Liver (tissue), 9 donors: ENCODE results near the gene ADRA2A. TPM values are rescaled to one million over a fixed set of nuclear protein-coding genes. Genes with fewer than 3 reads are reported as not detected.
A peak's percentile ranks its signal among the peaks of the same experiment; 100 is the strongest.

Source experiments
- DNase-seq: peaks from one replicate; pipeline ENCODE4 v3.0.0-alpha.2; 2017; ENCODE audit warnings: low spot score
- H3K27ac ChIP-seq, 2 donors: one replicate each; pipeline ENCODE4 v1.7.0; 2013; ENCODE audit warnings: inconsistent platforms in 2 of 2, low read length in 2 of 2, control low read depth in 1 of 2, low read depth in 1 of 2, mild to moderate bottlenecking in 1 of 2
- H3K27me3 ChIP-seq, 4 donors: one replicate each; pipeline versions ENCODE4 v1.6.1 to v1.7.0; 2013; ENCODE audit warnings: low read length in 3 of 4, inconsistent platforms in 1 of 4, mild to moderate bottlenecking in 1 of 4, moderate library complexity in 1 of 4; ENCODE audit not compliant: control insufficient read depth in 4 of 4, insufficient read depth in 4 of 4
- H3K36me3 ChIP-seq, 4 donors: one replicate each; pipeline versions ENCODE4 v1.6.1 to v1.7.0; 2013; ENCODE audit warnings: low read length in 3 of 4, mild to moderate bottlenecking in 3 of 4, low read depth in 1 of 4, moderate library complexity in 1 of 4; ENCODE audit not compliant: control insufficient read depth in 4 of 4, insufficient read depth in 3 of 4
- H3K4me1 ChIP-seq, 4 donors: one replicate each; pipeline versions ENCODE4 v1.6.1 to v1.7.0; 2013; ENCODE audit warnings: low read length in 3 of 4, mild to moderate bottlenecking in 3 of 4, moderate library complexity in 1 of 4; ENCODE audit not compliant: control insufficient read depth in 4 of 4, insufficient read depth in 4 of 4
- H3K4me3 ChIP-seq, 3 donors: one replicate each; pipeline versions ENCODE4 v1.6.1 to v1.7.0; 2013; ENCODE audit warnings: low read length in 3 of 3, control low read depth in 1 of 3, low read depth in 1 of 3, mild to moderate bottlenecking in 1 of 3
- H3K9ac ChIP-seq, 2 donors: one replicate each; pipeline ENCODE4 v1.7.0; 2013; ENCODE audit warnings: low read length in 2 of 2, mild to moderate bottlenecking in 2 of 2, moderate library complexity in 2 of 2, control low read depth in 1 of 2, low read depth in 1 of 2
- H3K9me3 ChIP-seq, 4 donors: one replicate each; pipeline versions ENCODE4 v1.6.1 to v1.7.0; 2013; ENCODE audit warnings: low read length in 3 of 4; ENCODE audit not compliant: control insufficient read depth in 4 of 4
- EGR1 ChIP-seq, 2 donors: IDR thresholded peaks; 2 replicates each; pipeline ENCODE4 v1.6.1; 2016 to 2018; ENCODE audit warnings: antibody characterized with exemption in 2 of 2, low read depth in 2 of 2
- FOXA1 ChIP-seq: IDR thresholded peaks from 2 replicates; pipeline ENCODE4 v1.6.1; 2016; ENCODE audit warnings: antibody characterized with exemption
- FOXA2 ChIP-seq: IDR thresholded peaks from 2 replicates; pipeline ENCODE4 v1.6.1; 2016; ENCODE audit warnings: antibody characterized with exemption
- GABPA ChIP-seq, 2 donors: IDR thresholded peaks in 1 of 2; conservative IDR thresholded peaks in 1 of 2; 2 replicates each; pipeline ENCODE4 v1.6.1; 2016; ENCODE audit warnings: antibody characterized with exemption in 2 of 2, mild to moderate bottlenecking in 1 of 2, moderate library complexity in 1 of 2
- JUND ChIP-seq, 2 donors: IDR thresholded peaks; 2 replicates each; pipeline ENCODE4 v1.6.1; 2016; ENCODE audit warnings: antibody characterized with exemption in 2 of 2
- NR2F2 ChIP-seq: IDR thresholded peaks from 2 replicates; pipeline ENCODE4 v1.6.1; 2016; ENCODE audit warnings: antibody characterized with exemption
- RAD21 ChIP-seq, 2 donors: IDR thresholded peaks; 2 replicates each; pipeline ENCODE4 v1.6.1; 2016; ENCODE audit warnings: antibody characterized with exemption in 2 of 2, mild to moderate bottlenecking in 2 of 2
- RXRA ChIP-seq, 2 donors: IDR thresholded peaks; 2 replicates each; pipeline ENCODE4 v1.6.1; 2017 to 2018; ENCODE audit warnings: antibody characterized with exemption in 2 of 2, mild to moderate bottlenecking in 1 of 2
- SP1 ChIP-seq: IDR thresholded peaks from 2 replicates; pipeline ENCODE4 v1.6.1; 2018; ENCODE audit warnings: antibody characterized with exemption, mild to moderate bottlenecking
- TAF1 ChIP-seq: conservative IDR thresholded peaks from 2 replicates; pipeline ENCODE4 v1.6.1; 2016; ENCODE audit warnings: antibody characterized with exemption, mild to moderate bottlenecking
- YY1 ChIP-seq: IDR thresholded peaks from 2 replicates; pipeline ENCODE4 v1.6.1; 2016; ENCODE audit warnings: antibody characterized with exemption, mild to moderate bottlenecking
- WGBS: extraction: QIAGEN DNeasy Blood & Tissue Kit; methylation state at CpG from one replicate; pipeline ENCODE4 v1.1.7; 2013; 5-methylcytosine and 5-hydroxymethylcytosine counted together
- polyA plus RNA-seq, 2 donors: library from polyadenylated mRNA; stranded (reverse) in 1 of 2; unstranded in 1 of 2; fragments of 200-250 nt in 1 of 2; fragments of >200 nt in 1 of 2; fragmentation: Nextera tagmentation in 1 of 2; extraction: Ambion mirVana in 1 of 2; gene quantifications; one replicate each; pipeline versions ENCODE4 v1.2.1 to v1.2.3, GENCODE V29; 2013 to 2015
- total RNA-seq, 2 donors: library from RNA; depleted of rRNA; stranded (reverse); fragments of >200 nt; gene quantifications; one replicate each; pipeline ENCODE4 v1.2.3, GENCODE V29; 2014
- TF ChIP-seq, protein P1 (sequence below): IDR thresholded peaks from 2 replicates; pipeline ENCODE4 v1.6.1; 2016; ENCODE audit warnings: antibody characterized with exemption
- TF ChIP-seq, protein P2 (sequence below): IDR thresholded peaks from 2 replicates; pipeline ENCODE4 v1.6.1; 2016; ENCODE audit warnings: antibody characterized with exemption, mild to moderate bottlenecking
- TF ChIP-seq, protein P3 (sequence below): fragments of 150-350 bp; IDR thresholded peaks from 2 replicates; pipeline ENCODE4 v1.5.1; 2017; ENCODE audit warnings: improper control_type of control experiment, low read depth, low read length; ENCODE audit not compliant: missing input control
- TF ChIP-seq, protein P4 (sequence below): IDR thresholded peaks from 2 replicates; pipeline ENCODE4 v1.6.1; 2016; ENCODE audit warnings: antibody characterized with exemption
- donor health status: healthy.
- donor health status: healthy.
- donor health status: healthy.
- donor health status: healthy.
- donor health status: healthy.

Gene ADRA2A
- total RNA-seq (under 1 TPM; 0.19 to 0.50 TPM), polyA plus RNA-seq (under 1 TPM; 0.15 to 0.47 TPM)

DNA sequence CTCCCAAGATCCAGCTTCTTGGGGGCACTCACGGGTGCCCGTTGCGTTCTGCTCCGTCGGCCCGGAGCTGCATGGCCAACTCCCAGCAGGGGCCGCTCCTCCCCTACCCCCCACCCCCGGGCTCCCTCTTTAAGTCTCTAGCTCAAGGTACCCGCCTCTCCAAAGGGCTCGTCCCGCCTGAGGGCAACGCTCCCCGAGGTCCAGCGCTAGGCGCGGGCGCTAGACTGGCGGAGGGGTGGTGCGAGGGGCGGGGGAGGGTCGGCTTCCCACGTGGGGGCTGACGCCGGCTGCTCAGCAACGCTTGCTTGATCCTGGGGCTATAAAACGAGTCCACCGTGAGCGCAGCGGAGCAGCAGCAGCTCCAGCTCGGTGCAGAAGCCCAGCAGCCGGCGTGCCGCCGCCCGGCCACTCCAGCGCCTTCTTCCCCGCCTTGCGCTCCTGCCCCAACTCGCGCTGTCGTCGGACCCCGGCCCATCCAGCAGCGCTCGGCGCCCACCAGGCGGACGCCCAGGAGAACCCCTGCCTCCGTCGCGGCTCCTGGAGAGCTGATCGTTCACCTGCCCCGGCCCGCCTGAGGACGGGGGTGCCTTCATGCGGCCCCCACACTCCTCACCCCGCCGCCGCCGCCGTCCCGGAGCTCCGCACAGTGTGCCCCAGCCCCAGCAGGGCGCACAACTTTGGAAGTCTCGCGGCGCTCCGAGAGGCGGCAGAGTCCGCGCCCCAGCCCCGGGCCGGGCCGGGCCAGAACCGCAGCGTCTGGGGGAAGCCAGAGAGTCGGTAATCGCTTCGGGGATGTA is at the start of gene ADRA2A:
ADRA2A (plus strand) TSS at position 348 of the 797 bp plus-strand sequence. CDS start 968 bp downstream, outside the sequence.
- Histone ChIP-seq H3K36me3 (no peaks in the 10 kb centered on the region), H3K27me3 (peaks cover 0 to 10% (median 3%) of the 10 kb centered on the region in 4 donors), H3K9me3 (no peaks in the 10 kb centered on the region), H3K27ac (no peak within 1 kb of the TSS), H3K9ac (no peak within 1 kb of the TSS), H3K4me1 (peaks cover 8 to 27% (median 16%) of the 10 kb centered on the region in 4 donors), H3K4me3 (peak within 1 kb of the TSS; percentile 46 to 63 (median 49))
- TF ChIP-seq, protein P1, sequence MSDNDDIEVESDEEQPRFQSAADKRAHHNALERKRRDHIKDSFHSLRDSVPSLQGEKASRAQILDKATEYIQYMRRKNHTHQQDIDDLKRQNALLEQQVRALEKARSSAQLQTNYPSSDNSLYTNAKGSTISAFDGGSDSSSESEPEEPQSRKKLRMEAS, result no peak
- WGBS, result 1% methylated on average over 79 of the region's 79 CpGs
- no peak for DNase-seq

DNA sequence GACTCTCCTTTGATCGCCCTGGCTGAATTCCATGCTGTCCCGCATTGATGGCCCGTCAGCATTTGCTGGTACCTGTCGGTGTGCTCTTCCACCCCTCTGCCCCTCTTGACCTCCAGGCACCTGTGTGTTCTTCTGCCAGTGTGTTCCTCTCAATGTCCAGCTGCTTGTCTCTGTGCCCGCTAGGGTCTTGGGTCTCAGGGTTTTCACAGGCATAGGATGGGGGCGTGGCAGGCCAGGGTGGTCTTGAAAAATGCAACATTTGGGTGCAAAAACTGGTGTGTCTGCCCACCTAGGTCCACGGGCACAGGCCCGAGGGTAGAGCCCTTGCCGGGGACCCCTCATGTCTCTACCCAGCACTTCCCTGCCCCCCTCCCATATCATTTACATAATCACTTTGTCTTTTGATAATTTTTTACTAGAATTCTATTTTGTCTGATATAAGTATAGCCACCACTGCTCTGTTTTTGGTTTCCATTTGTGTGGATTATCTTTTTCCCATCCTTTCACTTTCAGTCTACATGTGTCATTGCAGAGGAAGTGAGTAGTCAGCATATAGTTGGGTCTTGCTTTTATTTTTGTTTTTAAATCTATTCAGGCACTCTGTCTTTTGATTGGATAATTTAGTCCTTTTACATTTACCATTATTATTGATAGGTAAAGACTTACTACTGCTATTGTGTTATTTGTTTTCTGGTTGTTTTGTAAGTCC is 46.6 kb upstream of the ADRA2A start:
- TF ChIP-seq, protein P2, sequence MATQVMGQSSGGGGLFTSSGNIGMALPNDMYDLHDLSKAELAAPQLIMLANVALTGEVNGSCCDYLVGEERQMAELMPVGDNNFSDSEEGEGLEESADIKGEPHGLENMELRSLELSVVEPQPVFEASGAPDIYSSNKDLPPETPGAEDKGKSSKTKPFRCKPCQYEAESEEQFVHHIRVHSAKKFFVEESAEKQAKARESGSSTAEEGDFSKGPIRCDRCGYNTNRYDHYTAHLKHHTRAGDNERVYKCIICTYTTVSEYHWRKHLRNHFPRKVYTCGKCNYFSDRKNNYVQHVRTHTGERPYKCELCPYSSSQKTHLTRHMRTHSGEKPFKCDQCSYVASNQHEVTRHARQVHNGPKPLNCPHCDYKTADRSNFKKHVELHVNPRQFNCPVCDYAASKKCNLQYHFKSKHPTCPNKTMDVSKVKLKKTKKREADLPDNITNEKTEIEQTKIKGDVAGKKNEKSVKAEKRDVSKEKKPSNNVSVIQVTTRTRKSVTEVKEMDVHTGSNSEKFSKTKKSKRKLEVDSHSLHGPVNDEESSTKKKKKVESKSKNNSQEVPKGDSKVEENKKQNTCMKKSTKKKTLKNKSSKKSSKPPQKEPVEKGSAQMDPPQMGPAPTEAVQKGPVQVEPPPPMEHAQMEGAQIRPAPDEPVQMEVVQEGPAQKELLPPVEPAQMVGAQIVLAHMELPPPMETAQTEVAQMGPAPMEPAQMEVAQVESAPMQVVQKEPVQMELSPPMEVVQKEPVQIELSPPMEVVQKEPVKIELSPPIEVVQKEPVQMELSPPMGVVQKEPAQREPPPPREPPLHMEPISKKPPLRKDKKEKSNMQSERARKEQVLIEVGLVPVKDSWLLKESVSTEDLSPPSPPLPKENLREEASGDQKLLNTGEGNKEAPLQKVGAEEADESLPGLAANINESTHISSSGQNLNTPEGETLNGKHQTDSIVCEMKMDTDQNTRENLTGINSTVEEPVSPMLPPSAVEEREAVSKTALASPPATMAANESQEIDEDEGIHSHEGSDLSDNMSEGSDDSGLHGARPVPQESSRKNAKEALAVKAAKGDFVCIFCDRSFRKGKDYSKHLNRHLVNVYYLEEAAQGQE, result no peak
- TF ChIP-seq TAF1, result no peak
- no peak for TF ChIP-seq YY1
- TF ChIP-seq, protein P3, sequence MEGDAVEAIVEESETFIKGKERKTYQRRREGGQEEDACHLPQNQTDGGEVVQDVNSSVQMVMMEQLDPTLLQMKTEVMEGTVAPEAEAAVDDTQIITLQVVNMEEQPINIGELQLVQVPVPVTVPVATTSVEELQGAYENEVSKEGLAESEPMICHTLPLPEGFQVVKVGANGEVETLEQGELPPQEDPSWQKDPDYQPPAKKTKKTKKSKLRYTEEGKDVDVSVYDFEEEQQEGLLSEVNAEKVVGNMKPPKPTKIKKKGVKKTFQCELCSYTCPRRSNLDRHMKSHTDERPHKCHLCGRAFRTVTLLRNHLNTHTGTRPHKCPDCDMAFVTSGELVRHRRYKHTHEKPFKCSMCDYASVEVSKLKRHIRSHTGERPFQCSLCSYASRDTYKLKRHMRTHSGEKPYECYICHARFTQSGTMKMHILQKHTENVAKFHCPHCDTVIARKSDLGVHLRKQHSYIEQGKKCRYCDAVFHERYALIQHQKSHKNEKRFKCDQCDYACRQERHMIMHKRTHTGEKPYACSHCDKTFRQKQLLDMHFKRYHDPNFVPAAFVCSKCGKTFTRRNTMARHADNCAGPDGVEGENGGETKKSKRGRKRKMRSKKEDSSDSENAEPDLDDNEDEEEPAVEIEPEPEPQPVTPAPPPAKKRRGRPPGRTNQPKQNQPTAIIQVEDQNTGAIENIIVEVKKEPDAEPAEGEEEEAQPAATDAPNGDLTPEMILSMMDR, result no peak
- no peak for TF ChIP-seq GABPA (IDR thresholded peaks at IDR 0.05 in 1 of 2, conservative IDR thresholded peaks at IDR 0.05 in 1 of 2)
- no peak for TF ChIP-seq JUND (IDR thresholded peaks at IDR 0.05)
- TF ChIP-seq, protein P4, sequence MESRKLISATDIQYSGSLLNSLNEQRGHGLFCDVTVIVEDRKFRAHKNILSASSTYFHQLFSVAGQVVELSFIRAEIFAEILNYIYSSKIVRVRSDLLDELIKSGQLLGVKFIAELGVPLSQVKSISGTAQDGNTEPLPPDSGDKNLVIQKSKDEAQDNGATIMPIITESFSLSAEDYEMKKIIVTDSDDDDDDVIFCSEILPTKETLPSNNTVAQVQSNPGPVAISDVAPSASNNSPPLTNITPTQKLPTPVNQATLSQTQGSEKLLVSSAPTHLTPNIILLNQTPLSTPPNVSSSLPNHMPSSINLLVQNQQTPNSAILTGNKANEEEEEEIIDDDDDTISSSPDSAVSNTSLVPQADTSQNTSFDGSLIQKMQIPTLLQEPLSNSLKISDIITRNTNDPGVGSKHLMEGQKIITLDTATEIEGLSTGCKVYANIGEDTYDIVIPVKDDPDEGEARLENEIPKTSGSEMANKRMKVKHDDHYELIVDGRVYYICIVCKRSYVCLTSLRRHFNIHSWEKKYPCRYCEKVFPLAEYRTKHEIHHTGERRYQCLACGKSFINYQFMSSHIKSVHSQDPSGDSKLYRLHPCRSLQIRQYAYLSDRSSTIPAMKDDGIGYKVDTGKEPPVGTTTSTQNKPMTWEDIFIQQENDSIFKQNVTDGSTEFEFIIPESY, result no peak
- TF ChIP-seq FOXA1, result no peak
- TF ChIP-seq SP1, result no peak
- TF ChIP-seq RXRA (IDR thresholded peaks at IDR 0.05), result no peak
- no peak for TF ChIP-seq FOXA2
- TF ChIP-seq RAD21 (IDR thresholded peaks at IDR 0.05), result no peak
- TF ChIP-seq, protein P1, result no peak
- TF ChIP-seq NR2F2, result no peak
- TF ChIP-seq EGR1 (IDR thresholded peaks at IDR 0.05; ENCODE audit: low read depth in 2 of 2), result no peak
- over 99% methylated on average over 9 of the region's 9 CpGs for WGBS
- DNase-seq, result no peak
- Histone ChIP-seq H3K27me3 (no peaks in the 10 kb centered on the region), H3K9ac (no peak overlapping the region), H3K27ac (no peak overlapping the region), H3K9me3 (no peaks in the 10 kb centered on the region), H3K36me3 (peaks cover 0 to 2% (median 0%) of the 10 kb centered on the region in 4 donors), H3K4me1 (no peaks in the 10 kb centered on the region), H3K4me3 (no peak overlapping the region)
